Central memory CD4-positive, alpha-beta T cell (primary cell): Measurements from ENCODE around the gene SLC16A12.
"Not testable (repeated sequence)": the region's sequence is repeated elsewhere in the genome, so short reads cannot be mapped to it uniquely, and the experiment has no call there.

Experiments used
- DNase-seq: peaks from one replicate; pipeline ENCODE4 v3.0.0; 2022

The SLC16A12 gene

DNA sequence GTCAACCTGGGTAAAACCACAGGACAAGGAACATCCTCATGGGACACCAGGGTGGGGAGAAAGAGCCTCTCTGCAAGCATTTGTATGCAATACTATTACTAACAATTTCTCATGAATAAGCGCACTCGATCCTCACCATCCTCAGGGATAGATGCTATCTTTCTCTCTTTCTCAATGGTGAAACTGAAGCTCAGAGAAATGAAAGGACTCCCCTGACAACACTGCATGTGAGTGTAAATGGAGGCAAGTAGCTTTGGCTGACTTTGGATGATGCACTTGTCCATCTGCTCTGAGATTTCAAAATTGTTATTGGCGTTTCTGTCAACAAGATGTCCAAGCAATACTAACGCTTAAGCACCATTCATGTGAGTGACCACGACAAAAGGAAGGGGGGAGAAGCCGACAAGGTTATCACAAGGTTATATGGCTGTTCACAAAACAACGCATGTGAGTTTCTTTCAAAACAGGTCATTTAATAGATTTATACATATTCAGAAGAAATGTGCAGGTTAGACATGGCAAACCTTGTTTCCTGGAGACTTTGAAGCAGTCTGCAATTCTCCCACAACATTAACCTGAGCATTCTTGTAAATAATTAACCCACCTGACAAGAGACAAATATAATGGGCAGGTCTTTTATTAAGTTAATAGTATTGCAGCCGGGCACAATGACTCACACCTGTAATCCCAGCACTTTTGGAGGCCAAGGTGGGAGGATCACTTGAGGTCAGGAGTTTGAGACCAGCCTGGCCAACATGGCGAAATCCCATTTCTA is 67.0 kb downstream of the SLC16A12 start:
- no peak for DNase-seq

DNA sequence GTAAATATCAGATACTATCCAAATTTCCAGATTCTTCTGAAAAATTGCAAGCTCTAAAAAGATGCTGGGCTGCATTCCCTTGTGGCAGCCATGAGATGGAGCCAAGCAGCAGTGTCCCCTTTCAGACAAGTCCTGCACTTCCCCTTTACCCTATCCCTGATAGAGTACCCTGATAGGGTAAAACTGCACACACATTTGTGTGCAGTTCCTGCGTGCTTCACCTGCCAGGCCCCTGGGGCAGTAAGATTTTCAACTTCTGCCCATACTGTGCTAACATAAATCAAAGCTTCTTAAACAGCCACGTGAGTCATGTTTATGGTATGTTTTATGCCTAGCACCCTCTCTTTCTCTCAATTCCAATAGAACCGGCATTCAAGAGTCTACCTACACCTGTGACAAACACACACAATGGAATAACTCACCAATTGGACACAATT is 68.8 kb downstream of the SLC16A12 start:
- no peak for DNase-seq

DNA sequence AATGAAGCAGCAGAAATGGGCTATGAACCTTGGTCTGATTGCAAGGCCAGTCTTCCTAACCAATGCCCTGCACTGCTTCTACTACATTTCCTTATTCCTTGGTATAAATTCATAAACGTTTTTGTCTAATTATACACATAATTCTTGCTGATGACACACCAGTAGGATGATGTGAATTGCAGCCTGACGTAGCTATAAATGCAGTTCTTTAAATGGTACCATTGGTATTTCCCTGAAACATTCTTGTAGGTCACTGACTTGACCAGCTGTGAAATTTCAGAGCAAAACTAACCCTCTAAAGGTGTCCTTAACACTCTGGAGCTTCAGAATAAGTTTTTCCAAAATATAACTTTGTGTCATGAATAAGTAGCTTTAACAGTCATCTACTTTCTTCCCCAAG is 70.2 kb downstream of the SLC16A12 start:
- DNase-seq = no peak

DNA sequence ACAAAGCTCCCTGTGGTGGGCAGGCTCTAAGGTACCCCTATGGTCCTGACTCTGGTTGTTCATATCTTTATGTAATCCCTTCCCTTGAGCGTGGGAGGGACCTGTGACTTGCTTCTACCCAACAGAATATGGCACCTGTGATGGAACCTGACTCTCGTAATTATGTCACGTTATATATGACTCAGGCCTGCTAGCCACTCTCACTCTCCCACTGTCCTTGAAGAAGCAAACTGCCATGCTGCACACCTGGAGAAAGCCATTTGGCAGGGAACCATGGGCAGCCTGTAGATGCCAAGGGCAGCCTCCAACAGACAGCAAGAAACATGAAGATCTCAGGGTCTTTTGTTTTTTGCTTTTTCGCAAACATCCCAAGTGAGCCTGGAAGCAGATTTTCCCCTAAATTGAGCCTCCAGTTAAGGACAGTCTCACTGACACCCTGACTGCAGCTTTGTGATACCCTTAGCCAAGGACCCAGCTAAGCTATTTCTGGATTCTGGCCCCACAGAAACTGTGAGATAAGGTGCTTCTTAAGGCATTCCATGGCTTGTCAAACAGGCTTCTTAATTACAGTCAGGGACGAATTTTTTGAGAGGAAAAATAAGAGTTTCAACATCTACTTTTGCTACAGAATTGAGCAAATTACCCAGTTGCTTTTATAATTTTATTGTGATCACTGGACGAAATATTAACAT is 71.4 kb downstream of the SLC16A12 start:
- no peak for DNase-seq

DNA sequence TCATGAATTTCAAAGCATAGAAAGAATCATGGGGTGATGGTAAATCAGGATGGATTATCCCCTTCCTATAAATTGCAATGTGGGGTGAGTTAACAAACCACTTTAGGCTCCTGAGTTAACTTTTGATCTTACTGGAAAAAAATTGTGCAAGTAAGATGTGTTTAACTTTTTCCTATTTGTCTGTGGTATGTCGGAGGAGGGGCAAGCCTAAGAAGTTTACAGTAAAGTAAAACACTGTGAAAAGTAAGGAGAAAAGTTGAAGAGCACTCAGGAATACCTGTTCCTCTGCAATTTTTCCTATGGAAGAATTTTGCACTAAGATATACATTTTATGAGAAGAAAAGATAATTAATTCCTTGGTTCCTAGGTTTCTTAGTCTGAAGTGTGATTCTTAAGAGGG is 76.6 kb downstream of the SLC16A12 start:
- no peak for DNase-seq

DNA sequence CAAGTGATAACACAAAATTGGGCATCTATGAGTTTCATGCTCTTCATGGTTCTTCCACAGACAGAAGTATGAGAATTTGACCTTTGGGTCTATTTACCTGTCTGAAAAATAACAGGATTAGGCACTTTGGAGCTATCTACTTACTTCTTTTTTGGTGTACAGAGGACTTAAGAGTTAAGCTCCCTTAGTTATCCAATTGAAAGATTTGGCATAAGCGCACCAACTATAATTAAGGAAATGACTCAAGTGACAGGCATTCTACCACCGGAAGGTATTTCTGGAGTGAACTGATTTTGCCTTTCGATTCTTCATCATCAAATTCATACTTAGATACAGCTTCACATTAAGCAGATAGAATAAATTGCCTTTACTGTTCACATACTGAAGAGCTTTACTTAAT is 77.1 kb downstream of the SLC16A12 start:
- no peak for DNase-seq

DNA sequence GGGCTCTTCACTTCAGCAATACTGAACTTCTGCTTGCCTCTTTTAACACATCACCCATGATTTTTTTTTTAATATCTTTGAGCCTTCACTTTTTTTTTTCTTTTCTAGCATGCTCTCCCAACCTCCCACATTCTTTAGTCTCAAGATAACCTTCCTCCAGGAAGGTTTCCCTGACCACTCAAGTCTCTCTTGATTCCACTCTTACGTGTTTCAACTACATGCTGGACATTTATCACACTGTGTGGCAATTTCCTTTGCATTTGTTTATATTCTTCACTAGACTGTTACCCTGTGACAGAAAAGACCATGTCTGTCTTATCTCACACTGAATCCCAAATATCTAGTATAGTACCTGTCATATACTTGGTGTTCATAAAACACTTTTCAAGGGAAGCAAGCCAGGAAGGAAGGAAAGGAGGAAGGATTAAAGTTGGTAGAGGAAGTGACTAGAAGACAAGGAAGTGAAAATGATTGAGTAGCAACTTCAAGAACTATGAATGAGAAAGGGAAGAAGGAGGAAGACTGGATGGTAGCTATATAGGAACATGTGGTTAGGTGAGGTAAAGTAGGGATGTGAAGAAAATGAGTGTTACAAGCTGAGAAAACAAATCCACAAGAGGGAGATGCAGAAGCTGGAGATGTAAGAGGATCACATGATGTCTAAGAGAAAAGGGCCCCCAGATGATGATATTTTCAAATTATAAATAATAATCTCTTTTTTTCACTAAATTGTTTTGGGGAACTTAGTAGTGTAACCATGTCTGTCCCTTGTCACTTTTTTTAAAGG is 80.6 kb downstream of the SLC16A12 start:
- no peak for DNase-seq

DNA sequence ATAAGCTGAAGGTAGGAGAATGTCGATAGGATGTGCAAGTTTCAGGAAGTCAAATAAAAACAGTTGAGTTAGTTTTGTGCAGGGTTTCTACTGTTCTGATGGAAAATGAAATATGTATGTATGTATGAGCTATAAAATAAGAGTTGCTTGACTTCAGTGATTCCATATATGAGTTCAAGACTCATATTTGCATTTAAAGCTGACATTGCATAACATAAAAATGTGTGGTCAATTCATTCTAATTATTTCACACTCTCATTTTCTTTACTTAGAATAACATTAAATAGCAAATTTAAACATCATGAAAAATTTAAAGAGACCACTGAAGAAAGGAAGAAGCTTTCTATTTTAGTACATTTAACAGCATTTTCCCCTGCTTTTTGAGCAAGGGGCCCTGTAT is 83.2 kb downstream of the SLC16A12 start:
- no peak for DNase-seq

DNA sequence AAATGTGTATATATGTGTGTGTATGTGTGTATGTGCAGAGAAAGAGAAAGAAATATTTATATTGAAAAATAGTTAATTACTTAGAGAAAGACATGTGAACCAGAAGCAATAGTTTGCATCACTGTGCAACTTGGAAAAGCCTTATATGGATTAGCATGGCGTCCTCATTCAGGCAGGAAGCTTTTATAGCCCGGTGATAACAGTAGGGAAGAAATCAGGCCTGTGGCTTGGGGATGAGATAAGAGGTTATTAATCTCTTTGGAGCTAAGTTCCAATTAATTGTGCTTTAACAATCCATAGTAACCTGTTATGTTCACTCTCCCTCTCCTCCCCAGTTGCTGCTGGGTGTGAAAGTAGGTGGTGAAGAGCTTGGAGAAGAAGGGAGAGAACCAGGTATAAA is 84.5 kb downstream of the SLC16A12 start:
- DNase-seq = no peak

DNA sequence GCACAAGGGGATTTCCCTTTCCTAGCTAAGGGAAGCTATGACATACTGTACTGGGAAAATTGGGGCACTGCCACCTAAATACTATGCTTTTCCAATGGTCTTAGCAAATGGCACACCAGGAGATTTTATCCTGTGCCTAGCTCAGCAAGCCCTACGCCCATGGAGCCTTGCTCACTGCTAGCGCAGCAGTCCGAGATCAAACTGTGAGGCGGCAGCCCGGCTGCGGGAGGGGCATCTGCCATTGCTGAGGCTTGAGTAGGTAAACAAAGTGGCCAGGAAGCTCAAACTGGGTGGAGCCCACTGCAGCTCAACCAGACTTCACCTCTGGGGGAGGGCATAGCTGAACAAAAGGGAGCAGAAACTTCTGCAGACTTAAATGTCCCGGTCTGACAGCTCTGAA is 90.6 kb downstream of the SLC16A12 start:
- DNase-seq = not testable (repeated sequence)

DNA sequence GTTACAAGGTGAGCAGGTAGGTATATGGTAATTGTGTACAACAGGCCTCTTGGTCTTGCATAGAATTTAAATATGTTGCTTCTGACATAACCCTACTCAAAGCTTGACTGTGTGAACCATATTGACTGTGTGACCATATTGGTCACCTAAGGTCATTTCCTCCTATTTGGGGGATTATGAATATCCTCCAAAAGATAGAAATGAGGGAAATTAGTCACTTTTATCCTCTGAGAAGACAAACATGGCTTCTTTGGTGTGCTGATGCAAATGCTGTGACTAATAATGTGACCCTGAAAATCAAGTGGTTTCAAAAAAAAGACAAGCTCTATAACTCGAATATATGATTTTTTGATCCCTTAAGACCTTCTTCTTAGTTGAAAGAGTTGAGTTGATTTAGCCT is 93.1 kb downstream of the SLC16A12 start:
- DNase-seq = no peak

DNA sequence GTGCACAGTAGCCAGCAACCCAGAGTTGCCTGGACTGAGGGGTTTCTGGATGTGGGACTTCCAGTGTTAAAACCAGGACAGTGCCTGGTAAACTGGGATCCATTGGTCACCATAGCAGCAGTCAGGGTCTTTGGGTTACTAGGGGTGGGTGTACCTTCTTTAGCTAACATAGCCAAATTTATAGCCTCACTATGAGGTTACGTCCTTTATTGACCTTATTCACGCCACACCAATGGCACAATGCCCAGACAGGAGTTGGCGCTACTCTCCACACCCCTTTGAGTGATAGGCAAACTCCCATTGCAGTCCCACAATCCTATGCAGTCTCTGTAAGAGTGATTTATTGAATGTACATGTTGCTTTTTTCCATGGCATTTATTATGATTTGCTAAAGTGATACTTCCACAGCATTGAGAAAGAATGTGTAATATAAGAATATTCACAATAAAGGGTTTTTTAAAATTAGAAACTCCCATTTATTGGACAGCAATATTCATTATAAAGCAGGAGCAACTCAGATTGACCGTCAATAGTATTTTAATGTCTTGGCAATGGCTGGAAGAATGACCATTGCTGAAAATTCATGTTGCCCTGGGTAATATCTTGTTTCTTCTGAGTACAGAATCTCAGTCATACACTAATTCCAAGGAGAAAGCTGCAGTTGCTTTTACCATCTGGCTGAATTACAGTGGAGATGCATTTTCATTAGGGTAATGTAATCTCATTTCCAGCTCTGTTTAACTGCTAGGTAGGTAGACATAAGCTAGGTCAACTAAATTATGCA is 95.0 kb downstream of the SLC16A12 start:
- no peak for DNase-seq

DNA sequence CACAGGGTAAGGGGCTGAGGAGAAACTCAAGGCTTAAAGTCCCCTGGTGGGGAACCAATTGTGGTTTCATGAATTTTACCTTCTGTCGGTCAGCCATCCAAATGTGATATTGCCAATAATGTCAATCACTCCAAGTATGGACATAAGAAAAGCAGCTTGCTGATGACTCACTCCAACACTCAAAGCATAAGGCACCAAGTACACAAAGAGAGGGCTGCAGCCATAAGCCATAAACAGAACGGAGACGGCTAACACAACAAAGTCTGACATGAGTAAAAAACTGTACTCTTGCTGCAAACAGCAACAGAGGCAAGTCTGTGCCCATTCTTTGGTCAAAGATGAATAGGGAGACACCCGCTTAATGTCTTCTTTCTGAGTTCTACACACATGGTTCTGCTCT is 96.9 kb downstream of the SLC16A12 start:
- no peak for DNase-seq

DNA sequence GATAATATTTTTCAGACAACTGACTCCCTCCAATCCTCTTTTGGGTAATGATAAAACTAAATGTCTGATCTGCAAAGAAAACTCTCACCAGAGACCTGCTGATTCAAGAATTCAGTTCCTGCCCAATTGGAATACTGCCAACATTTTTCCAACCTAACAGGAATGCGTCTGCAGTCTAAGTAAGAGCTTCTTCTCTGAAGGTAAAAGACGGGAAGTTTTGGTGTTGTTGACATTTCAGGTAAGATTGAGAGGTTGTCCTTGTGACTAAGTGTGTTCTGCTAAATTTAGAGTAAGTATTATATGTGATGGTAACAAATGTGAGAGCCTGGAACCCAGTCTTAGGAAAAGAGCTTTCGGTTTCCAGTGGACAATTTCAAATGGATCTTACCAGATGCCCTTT is 103.4 kb downstream of the SLC16A12 start:
- no peak for DNase-seq

DNA sequence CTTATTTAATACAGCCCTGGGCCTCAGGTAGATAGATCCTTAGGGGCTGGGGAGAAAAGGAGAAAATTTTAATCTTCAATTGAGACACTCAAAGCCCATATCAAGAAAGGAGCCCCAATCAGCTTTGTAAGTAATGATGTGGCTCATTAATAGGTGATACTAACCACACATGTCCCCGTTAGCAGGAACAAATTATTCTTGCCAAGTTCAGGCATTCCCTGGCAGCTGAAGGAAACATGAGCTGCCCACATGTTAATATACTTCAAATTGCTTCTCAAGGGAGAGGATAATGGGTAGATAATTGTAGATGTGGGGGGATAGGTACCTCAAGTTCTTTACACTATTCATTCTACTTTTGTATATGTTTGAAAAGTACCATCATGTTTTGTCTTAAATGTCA is 106.5 kb downstream of the SLC16A12 start:
- DNase-seq = no peak

DNA sequence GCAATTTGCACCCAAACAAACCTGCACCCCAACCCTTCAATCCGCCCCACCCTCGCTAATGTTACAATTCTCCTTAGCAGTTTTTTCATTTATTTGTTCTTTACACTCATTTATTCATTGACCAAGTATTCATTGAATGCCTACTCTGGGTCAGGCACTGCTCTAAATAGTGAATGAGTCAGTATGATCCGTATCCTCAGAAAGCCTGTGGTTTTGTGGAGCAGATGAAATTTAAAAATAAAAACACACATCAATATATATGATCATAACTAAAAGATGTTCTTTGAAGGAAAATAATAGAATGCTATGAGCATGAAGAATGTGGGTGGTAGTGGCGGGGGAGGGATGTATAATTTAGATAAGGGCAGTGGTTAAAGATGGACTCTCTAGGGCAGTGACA is 107.8 kb downstream of the SLC16A12 start:
- no peak for DNase-seq

DNA sequence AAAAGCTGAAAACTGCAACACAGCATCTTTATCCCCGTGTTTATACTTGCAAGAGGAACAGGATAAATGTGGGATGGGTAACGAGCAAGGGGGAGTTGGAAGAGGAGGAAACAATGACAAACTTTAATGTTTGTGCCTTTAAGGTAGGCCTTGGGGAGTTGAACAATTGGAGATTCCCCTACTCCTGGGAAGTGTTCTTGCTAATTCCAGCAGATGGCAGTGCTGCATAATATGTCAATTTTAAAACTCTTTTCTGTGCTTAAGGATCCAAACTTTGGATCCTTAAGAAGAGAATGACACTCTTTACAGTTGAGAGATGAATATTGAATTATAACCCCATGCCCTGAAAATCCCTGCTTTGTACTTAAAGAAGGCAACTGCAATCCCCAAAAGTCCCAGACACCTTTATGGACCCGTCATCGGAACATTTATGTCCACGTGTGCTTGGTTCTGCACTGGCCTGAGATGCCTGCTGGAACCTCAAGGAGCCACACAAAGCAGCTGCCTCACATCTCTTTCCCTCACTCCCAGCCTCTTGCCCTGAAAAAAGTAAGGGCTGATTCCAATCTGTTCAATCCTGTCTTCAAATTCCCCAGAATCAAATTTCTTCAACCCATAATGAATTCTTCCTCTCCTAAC is 109.0 kb downstream of the SLC16A12 start:
- peak; percentile 30 for DNase-seq

DNA sequence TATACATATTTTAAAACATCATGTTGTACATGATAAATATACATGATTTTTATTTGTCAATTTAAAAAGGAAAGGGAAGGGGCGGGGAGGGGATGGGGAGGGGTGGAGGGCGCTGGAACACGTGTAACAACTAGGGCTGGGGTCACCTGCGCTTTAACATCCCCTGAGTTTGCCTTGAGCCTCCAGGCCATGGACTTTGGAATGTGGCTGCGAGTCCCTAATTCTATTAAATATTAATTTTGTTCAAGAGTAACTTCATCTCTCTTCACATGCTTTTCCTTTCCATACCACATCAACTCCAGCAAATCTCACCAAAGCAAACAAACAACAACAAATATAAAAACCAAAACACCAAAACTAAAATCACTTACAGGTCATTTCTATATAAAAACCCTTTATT is 110.4 kb downstream of the SLC16A12 start:
- DNase-seq = no peak

DNA sequence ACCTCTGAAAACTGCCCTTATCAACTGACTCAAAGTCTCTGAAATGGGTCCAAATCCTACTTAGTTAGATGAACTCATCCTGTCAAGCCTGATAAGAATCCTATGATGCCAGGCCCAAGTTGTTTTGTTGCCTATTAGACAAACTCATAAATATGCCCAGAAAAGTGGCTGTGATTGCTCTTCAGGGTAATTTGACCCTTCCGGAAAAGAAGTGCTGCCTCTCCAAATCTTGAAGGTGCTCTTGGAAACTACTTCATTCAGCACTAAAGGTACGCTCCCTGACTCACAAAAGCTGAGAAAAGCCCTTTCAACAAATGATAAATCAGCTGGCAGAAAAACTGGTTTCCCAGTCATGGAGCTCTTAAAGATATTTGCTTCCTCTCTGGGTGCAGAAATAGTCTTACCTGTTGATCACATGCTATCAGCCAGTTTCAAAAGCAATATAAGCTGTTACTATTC is 114.3 kb downstream of the SLC16A12 start:
- DNase-seq = no peak

DNA sequence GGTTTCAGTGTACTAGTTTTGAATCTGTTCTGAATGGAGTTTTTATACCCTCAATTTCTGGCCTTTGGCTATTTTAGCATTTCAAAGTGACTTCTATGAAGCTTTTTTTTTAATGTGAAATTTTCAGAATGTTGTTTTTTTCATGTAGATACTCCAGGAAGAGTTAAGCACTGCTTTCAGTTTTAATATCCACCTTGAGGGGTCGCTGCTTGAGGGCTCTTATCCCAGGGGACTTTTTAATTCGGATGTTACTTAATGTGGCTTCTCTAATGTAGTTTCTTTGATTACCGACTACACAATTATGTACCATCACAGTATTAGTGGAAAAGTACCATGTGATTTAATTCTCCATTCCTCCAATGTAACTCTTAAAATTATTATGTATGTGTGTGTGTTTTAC is 115.8 kb downstream of the SLC16A12 start:
- peak; percentile 18 for DNase-seq

DNA sequence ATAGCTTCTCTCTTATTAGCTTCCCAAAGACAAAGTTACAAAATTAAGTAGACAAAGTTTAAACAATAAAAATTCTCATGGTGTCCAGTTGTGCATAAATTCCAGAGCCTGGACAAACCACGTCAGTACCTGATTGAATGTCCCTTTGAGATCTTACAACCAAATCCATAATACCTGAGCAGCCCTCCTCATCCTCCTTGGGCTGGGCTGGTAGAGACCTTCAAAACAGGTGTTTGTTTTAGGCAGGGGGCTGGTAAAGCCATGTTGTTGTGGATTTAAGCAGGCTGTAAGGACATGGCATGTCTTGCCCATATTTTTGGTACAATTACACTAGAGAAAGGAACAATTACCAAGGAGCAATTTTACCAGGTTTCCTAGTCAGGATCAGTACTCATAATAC is 118.9 kb downstream of the SLC16A12 start:
- DNase-seq = no peak
